Activated CD8-positive, alpha-beta memory T cell treated with anti-CD3 and anti-CD28 coated beads, Interleukin-2, amount 50 U/mL, for 24 hours (primary cell): ENCODE data around the gene TSEN54.

Source experiments
- DNase-seq: peaks from one replicate; pipeline ENCODE4 v3.0.0-alpha.2; 2020; ENCODE audit errors: extremely low read depth

TSEN54 gene

DNA sequence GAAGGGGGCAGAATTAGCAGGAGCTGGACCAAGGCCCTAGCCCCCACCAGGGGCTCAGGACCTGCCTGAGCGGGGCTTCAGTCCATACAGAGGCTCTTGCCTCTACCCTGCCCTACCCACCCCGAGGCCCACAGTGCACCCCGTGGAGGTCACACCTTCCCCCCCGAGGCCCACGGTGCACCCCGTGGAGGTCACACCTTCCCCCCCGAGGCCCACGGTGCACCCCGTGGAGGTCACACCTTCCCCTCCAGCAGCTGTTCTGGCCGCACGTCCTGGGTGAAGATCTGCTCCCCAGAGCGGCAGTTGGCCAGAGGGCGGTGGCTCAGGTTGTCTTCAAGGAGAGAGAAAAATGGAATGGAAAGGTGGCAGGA lies 12.4 kb upstream of the TSEN54 start:
- DNase-seq, result no peak

DNA sequence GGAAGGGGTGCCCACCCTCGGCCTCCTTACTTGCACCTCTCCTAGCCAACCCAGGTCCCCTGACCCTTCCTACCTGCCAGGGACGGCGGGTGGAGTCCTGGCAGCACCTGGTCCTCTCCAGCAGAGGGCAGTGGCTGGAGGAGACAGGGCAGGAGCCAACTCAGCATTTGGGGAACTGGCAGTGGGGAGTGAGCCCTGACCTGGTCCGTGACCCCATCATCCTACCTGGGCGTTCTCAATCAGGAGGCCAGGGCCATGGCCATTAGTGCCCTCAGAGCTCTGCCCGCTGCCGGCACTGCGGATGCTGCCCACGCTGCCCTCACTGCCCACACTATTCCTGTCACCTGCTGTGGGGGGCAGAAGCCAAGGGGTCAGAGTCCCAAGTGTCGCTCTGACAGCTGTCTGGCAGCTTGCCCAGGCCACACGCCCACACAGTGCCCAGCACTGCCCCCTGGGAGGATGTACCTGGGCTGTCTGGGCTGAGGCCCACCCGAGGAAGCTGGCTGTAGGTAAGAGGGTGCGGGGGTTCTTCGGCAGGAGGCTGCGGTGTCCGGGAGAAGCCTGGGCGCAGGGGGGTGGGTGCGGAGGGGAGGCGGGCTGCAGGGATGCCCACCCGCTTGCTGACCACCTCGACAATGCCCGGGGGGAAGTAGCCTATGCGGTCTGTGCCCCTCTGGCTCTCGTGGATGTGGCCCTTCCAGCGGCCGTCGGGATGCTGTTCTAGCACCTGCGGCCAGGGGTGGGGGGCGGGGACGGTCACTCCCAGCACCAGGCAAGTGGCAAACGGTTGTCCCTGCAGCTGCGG lies 11.8 kb upstream of the TSEN54 start:
- DNase-seq, result no peak

DNA sequence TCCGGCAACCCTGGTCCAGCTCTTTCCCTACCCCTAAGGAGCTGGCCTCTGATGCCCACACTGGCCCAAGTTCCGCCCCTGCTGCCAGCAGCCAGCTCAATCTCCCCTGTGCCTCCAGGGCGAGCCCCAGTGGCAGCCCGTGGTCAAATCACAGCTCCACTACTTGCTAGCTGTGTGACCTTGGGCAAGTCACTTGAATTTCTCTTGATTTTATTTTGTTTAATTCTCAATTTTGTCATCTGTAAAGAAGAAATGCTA lies 11.2 kb upstream of the TSEN54 start:
- DNase-seq, result no peak

DNA sequence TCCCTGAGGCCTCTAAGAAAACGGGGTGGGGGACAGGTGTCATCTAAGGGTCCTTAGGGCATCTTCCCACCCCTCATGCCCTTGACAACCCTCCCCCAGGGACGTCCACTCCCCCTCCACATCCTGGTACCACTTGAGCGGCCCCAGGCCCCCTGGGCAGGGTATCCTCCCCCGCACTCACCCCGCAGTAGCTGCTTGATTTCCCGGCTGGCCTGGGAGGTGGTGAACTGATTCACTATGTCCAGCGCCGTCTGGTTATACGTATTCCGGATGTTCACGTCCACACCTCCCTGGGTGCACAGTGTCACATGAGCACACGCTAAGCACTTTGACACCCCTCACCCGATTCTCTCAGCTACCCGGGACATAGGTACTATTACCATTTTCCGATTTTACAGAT lies 10.7 kb upstream of the TSEN54 start:
- no peak for DNase-seq

DNA sequence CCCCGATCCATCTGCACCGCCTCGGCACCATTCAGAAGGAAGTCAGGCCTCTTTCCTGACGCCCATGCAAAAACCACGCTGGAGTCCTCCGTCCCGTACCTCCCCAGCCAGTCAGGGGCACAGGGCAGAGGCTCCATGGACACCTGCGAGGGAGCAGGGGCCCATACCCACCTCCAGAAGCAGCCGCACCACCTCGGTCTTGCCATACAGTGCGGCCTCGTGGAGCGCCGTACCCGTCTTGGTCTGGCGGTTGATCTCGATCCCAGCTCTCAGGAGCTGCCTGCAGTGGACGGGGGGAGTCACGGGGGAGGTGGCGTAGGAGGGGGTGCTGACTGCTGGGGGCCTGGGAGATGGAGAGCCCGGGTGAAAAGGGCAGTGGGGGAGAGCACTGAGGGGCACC lies 10.2 kb upstream of the TSEN54 start:
- DNase-seq, result no peak

DNA sequence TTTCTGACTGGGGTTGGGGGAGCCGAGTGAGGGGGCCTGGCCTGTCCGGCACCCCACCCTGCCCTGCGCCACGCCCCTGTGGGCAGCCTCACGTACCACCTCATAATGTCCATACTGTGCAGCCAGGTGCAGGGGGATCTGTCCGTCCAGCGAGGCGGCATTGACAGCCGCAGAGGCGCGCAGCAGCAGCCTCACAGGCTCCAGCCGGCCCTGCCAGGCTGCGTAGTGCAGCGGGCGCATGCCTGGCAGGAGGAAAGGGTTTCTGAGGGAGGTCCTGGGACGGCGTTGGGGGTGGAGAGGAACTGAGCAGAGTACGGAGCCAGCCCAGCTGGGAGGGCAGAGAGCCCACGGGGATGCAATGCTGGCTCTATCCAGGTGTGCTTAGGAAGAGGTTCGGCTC lies 9.4 kb upstream of the TSEN54 start:
- DNase-seq, result no peak

DNA sequence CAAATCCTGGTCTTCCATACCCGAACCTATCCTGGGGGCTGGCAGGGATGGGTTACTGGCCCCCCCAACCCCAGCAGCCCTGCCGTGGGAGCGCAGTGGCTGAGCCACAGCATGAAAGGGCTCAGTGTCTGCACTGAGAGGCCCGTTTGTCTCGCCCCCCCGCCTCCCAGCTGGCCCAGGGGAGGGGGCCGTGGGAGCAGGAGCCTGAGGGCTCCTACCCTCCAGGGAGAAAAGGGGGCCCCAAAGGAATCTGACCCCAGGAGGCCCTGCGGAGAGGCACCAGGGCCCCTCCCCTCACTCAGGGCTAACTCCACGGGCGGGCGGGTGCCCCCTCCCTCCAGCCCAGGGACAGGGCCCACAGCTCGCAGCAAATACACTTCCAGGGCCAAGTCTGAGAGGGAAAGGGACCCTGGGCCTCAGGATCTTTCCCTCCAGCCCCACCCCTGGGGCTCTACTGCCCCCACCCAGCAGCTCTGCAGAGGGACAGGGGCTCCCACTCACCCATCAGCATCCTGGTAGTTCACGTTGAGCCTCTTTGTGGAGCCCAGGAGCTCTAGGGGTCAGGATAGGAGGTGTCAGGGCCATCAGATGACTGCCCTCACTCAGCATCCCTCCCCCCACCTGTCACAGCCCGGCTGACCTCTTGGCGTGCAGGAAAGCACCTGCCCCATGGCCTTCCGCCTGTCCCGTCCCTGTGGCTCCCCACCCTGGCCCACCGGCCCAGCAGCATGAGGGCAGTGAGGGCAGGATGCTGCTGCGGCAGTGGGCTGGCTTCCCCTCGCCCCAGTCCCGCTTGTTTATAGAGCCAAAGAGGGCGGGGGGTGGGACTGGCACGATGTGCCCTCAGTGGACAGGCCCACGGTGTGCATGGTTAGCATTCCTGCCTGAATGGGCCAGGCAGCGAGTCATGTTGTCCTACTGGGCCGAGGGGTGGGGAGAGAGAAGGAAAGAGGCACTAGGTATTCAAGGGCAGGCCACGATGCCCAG lies 8.3 kb upstream of the TSEN54 start:
- DNase-seq, result no peak

DNA sequence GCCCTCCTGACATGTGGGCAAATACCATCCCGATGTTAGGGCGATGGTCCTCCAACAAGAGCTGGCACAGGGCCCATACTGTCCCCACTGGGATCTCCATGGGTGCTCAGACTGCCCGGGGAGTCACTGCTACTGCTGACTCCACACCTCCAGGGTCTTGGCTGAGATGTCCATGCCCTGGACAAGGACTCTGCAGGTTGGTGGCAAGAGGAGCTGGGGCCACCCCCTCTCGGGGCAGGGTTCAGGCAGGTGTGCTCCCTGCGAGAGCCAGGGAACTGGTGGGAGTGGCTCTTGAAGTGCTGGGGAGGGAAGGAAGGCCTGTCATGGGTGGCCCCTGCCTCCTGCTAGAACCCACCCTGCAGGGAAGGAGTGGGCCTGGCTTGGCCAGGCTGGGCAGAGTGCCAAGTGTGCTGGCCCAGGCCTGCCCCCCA lies 7.4 kb upstream of the TSEN54 start:
- no peak for DNase-seq

DNA sequence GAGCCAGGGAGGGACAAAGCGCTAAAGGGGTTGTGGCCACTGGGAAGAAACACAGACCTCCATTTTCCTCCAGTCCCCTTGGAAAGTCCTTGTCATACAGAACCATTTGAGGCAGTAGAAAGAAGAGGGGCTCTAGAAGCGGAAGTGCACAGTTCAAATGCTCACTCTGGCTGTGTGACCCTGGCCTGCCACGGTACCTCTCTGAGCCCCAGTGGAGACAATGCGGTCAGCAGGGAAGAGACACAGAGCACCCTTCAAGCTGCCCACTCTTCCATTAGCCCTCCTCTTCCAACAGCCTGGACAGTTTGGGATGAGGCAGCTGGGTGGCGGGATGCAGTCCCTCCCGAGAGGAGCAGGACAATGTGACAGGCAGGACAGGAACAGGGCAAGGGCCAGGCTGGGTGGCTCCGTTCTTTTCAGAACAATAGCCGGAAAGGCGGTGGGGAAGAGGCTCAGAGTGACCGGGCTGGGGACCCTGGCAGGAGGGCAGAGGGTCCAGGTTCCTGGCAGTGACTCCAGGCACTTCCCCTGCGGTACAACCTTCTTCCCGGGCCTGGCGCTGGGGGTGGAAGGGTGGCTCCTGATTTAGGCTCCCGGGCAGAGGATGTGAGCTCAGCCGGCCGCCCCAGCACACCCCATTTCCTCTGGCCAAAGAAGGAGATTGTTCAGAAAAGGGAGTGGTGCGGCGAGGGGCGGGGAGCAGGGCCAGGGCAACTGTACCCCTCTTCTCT lies 6.6 kb upstream of the TSEN54 start:
- DNase-seq, result no peak

DNA sequence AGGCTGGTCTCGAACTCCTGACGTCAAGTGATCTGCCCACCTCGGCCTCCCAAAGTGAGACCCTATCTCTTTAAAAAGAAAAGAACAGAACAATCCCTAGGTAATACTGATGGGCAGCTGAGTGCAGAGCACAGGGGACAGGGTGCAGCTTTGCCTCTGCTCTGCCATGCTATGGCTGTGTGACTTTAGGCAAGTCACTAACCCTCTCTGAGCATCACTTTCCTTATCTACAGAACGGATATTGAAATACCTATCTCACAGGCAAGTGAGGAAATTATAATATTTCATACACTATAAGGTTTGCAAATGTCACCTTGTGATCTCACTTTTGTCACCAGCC lies 5.1 kb upstream of the TSEN54 start:
- DNase-seq, result no peak

DNA sequence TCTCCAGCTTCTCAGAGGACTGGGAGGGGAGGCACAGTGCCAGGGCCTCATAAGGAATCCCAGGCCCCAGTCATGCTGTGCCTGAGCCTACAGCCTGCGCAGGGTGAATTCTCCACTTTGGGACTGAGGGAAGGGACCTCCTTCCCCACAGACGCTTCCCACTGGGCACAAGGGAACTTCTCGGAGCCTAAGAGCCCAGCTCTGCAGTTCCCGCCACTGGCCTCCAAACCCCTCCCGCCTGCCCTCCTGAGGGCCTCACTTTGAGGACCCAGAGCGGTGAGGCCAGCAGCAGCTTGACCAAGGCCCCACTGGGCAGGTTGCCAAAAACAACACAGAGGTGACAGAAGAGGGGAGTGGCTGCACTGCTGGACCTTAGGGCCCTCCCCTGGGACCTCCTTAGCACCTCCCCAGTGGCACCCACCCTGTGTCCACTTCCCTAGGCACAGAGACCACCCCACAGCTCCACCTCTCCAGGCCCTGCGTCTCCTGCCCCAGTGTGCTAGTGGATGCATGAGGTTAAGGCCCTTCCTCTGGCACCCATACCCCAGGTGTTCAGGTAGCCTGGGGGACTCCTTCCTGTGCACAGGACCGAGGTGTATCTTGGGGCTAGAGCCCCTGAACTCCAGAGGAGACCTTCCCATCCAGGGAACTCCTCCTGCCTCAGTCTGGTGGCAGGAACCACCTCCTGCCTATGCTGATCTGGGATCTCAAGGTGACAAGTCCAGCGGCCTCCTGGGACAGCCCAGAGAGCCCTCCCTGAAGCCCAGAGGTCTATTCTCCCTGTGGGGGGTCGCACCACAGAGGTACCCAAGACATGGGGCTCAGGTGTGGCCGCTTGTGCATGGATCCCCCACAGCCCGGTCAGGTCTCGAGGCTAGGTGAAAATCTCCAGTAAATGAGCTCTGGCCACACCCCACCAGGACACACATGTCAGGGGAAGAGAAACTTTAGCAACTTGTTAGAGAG lies 4.4 kb upstream of the TSEN54 start:
- DNase-seq, result no peak

DNA sequence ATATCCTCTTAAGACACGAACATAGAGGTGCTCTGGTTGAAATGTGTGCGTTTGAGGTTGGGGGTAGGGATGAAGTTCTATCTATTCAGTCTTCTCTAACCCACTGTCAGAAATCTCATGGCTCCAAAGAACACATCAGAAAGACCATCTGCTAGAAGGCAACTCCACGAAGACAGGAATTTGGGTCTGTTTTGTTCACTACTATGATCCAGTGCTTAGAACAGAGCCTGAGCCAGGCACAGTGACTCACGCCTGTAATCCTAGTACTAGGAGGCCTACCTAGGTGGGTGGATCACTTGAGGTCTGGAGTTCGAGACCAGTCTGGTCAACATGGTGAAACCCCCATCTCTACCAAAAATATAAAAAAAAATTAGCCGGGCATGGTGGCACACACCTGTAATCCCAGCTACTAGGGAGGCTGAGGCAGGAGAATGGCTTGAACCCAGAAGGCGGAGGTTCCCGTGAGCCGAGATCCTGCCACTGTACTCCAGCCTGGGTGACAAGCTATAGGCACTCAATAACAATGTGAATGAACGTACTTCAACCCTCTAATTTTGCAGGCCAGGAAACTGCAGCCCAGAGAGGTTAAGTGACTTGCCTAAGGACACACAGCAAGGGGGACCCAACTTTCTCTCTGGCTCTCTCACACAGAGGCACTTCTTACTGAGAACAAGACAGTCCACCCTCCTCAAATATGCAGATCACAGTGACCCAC lies 3.2 kb upstream of the TSEN54 start:
- no peak for DNase-seq

DNA sequence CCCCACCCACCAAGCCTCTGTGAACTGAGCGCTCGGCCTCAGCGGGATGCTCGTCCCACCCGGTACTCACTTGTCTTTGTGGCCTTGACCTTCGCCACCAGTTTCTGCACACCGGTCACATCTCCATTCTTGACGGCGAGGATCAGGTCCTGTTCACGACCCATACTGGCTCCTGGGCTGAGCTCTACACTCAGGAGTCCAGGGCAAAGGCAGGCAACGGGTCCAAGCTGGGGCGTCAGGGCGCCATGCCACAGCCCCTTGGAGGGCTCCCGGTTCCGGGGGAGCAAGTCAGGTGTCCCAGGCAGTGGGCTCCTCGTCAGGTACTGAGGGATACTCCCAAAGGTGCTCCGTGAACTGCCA lies 2.7 kb upstream of the TSEN54 start:
- DNase-seq, result no peak

DNA sequence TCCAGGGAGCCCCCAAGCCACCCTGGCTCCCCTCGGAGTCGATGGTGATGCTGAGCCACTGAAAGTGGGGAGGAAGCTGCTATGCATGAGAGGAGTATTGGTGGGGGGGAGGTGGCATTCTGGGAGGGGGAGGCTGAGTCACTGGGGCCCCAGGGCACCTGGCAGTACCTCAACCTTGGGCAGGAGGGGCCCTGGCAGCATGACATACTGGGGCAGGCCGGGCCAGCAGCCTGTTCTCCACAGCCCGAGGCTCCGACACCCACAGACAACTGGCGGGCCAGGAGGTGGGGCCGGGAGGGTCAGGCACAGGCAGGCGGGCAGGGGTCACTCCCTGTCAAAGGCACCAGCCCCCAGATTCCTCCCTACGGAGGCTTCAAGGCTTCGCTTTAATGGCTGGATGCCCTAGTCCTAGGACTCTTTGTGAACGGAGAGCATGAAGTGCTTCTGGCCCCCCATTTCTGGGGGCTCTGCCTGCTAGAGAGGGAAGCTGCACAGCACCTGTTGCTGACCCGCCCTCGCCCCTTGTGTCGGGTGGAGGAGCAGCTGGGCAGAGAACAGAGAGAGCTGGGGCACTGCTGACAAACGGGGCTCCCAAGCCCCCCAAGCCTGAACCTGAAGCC lies 1.9 kb upstream of the TSEN54 start:
- no peak for DNase-seq

DNA sequence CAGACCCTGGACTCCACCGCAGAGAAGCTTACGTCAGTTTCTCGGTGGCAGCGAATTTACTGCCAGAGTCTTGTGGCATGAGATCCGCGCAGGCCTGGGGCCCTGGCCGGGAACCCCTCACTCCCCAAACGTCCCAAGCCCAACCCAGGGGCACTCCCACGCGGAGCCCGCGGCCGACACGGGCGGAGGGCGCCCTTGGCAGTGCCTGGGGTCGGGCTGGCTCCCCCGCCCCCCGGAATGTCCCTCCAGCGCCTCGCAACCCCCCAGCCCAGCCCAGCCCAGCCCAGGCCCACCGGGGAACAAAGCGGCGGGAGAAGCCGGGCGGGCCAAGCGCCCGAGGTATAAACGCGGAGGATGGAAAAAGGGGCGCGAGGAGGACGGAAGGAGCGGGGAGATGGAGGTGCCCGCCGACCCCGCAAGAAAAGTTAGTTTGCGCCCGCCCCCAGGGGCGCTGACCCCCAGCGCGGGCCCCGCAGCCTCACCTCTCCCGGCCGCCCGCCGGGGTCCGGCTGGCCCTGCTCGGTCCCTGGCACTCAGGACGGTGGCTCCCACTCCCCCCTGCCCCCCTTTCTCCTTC lies 1.3 kb upstream of the TSEN54 start:
- DNase-seq, result no peak

DNA sequence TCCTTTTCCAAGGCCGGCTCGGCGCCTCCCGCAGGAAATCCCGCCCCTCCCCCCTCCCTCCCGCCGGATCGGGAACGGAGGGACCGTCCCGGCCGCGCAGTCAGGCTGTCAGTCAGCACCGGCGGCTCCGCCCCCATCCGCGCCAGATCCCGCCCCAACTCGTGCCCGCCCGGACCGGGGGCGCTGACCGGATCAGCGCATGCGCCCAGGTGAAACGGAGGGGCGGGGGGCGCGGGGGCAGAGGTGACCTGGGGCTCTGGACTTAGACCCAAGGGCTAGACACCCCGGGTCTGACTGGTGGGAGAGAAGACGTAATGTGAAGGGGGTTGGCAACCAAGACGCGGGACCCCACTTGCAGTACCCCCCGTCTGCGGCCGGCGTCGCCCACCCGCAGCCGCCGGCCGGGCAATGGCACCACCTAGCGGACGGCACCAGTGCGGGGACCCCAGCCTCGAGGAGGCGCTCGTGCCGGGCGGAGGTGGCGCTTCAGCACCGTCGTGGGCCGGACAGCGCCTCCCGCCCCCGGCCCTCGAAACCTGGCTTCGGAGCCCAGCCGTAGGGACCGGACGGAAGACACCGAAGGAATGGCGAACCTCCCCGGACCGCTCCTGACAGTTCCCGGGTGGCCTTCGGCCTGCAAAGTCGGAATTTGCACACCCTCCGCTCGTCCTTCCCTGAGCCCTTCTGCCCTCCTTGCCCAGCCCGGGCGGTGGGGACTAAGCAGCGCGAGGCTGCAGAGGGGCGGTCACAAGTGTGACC lies 653 bp upstream of the TSEN54 start, which contains the start of gene CASKIN2:
TSS of gene CASKIN2 (minus strand) at position 42 of the 759 bp plus-strand sequence. CDS start 1,733 bp downstream, outside the sequence.
- DNase-seq, result peak; percentile 61

DNA sequence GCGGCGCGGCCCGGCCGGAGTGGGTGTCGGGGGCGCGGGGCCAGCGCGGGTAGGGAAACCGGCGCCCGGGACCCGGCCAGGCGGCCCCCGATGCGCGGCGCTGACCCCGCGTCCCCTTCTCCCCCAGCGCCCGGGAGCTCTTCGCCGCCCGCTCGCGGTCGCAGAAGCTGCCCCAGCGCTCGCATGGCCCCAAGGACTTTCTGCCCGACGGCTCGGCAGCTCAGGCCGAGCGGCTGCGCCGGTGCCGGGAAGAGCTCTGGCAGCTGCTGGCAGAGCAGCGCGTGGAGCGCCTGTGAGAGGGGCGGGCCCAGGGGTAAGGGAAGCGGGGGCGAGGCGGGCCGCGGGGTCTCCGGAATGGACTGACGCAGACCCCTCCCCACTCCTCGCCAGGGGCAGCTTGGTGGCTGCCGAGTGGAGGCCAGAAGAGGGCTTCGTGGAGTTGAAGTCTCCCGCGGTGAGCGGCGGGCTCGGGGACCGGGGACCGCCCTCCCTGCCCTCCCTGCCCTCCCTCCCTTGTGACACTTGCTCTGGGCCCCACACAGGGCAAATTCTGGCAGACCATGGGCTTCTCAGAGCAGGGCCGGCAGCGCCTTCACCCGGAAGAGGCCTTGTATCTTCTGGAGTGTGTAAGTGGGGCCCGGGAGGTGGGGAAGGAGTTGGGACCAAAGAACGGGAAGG lies 430 bp downstream of the TSEN54 start:
- no peak for DNase-seq

DNA sequence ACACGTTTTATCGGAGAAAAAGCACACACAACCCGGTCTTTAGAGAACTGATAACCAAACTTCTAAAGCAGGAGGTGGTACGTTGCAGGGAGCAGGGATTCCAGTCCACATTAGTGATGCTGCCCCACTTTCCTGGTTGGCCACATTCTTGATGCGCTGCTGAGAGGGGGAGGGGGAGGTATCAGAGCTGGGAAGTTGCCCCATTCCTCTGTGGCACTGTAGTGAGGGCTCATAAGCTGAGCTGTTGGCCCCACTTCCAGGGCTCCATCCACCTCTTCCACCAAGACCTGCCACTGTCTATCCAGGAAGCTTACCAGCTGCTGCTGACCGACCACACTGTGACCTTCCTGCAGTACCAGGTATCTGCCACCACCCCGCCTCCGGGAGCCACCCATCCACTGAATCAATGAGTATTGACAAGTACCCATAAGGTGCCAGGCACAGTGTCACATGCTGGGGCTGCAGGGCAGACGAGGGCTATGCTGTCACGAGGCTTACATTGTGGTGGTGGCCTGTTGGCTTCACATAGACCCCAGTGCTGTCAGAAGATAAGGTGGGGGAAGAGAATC lies 1.1 kb downstream of the TSEN54 start:
- no peak for DNase-seq
